GM21515 (cell line): ENCODE measurements around the gene HDAC4.

Experiments used
- ATAC-seq: cut with Tn5 transposase; IDR thresholded peaks from one replicate; pipeline ENCODE4 v1.9.1; 2021; ENCODE audit not compliant: unreplicated experiment

Gene HDAC4

GRCh38 chr2:239271882-239272281, 128.9 kb downstream of the HDAC4 start:
- no peak for ATAC-seq

GRCh38 chr2:239271471-239271870, 129.3 kb downstream of the HDAC4 start:
- ATAC-seq: no peak

- ATAC-seq: no peak
Observed at GRCh38 chr2:239269916-239270315, 130.9 kb downstream of the HDAC4 start.

- no peak for ATAC-seq
Observed at GRCh38 chr2:239269173-239269885, 131.5 kb downstream of the HDAC4 start.

DNA sequence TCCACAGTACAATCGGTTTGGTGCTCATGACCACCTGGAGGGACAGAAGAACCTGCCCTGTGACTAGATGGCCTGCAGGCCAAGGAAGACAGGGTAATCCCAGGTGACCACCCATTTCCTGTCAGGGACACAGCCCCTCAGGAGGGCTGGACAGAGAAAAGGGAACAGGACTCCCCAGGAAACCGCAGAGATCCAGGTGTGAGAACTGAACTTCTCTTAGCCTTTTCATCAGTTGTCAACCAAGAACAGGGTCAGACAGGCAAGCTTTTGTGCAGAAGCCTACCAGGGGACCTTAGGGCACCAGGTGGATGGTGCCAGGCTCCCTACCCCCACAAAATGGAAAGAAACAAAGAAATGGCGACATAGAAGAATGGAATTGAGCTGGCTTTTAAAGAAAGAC, 132.3 kb downstream of the HDAC4 start:
- no peak for ATAC-seq

- ATAC-seq: no peak
Observed at GRCh38 chr2:239268082-239268481, 132.7 kb downstream of the HDAC4 start.

GRCh38 chr2:239267288-239267951, 133.4 kb downstream of the HDAC4 start:
- peak; percentile 87 for ATAC-seq

GRCh38 chr2:239266779-239267287, 134.0 kb downstream of the HDAC4 start:
- ATAC-seq: peak; percentile 4

DNA sequence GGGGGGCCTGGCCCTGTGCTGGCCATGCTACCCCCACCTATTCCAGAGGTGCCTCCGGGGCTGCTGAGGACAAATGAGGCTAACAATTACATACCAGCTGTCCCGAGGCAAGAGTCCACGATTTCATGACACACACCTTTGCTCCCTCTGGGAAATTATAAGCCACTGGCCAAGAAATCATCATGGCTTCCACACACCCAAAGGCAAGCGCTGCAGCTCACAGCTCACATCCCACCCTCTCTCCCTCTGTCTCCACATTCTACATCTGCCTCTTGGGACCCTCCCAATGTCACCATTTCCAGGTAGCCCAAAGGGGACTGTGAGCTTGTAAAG, 134.4 kb downstream of the HDAC4 start:
- no peak for ATAC-seq

DNA sequence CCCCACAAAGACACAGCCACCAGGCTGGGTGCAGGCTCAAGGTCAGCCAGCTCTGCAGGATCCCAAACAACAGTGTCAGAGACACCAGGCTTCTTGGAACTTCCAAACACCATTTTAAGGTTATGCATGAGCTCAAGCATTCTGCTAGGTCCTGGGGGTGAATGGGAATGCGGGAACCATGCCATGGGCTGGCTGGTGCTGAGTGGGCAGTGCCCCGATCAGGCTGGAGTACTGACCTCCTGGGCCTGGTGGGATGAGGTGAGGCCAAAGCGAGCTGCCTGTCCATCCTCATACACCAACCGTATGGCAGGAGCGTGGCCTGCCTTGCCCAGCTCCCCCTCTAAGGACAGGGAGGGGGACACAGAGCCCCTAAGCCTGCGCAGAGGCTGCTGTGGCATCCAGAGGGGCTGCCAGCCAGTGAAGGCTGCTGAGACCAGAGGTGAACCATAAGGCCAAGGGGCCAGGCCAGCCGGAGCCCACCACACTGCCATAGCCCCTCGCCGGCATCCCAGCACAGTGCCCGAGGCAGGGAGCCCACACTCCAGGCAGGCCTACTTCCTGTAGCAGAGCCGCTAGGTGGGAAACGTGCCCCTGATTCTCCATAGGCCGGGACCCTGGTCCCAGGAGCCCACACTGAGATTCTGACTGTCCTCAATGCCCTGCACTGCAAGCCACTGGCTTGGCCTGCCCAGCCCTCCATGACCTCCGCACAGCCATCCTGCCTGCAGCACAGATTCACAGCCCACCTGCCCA, 135.0 kb downstream of the HDAC4 start:
- ATAC-seq: peak; percentile 4

GRCh38 chr2:239264838-239265651, 135.8 kb downstream of the HDAC4 start:
- ATAC-seq: peak; percentile 44

- ATAC-seq: no peak
Observed at GRCh38 chr2:239264492-239264837, 136.4 kb downstream of the HDAC4 start.

DNA sequence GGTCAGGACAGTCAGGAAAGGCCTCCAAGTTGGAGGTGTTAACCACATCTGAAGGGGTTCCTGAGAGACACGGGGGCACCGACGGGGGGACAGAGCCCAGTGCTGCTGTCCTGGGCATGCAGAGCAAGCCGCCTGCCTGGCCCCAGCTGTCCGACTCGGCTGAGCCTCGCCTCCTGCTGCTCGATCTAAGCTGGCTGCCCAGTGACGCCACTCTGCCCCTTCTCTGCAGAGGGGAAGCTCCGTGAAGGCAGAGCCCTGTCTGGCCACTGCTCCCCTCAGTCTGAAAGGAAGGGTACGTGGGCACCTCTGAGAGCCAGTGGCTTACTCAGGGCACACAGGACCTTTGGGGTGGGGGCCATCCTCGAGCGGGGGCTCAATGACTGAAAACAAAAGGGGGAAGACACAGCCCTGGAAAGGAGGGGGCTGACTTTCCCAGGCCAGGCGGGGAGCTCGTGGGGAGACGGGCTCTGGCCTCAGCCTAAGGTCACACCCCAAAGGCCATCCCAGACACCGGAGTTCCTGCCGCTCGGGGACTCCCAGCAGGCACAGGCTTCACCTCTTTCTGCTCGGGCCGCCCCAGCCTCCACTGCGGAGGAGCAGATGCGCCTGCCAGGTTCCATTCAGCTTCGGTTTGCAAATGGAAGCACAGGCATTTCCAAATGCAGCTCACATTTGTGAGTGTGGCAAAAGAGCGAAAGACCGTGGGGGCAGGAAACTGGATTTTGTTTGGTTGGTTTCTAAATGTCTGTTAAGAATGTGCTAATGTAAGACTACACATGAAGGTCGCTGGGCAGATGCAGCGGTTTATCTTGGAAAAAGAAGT, 136.9 kb downstream of the HDAC4 start:
- no peak for ATAC-seq

DNA sequence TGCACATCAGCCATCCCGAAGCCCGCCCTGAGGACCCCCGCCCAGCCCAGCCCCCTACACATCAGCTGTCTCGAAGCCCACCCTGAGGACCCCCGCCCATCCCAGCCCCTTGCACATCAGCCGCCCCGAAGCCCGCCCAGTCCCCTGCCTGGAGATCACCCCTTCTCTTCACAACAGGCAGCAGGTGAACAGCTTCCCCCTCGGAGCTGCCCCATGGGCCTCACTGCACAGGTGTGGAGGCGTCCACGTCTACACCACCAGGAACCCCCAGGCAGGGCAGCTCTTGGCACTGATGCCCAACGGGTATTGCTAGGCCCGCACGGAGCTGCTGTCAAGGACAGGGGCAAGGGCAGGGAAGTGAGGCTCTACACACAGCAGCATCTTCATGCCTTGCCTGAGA, 137.6 kb downstream of the HDAC4 start:
- no peak for ATAC-seq

DNA sequence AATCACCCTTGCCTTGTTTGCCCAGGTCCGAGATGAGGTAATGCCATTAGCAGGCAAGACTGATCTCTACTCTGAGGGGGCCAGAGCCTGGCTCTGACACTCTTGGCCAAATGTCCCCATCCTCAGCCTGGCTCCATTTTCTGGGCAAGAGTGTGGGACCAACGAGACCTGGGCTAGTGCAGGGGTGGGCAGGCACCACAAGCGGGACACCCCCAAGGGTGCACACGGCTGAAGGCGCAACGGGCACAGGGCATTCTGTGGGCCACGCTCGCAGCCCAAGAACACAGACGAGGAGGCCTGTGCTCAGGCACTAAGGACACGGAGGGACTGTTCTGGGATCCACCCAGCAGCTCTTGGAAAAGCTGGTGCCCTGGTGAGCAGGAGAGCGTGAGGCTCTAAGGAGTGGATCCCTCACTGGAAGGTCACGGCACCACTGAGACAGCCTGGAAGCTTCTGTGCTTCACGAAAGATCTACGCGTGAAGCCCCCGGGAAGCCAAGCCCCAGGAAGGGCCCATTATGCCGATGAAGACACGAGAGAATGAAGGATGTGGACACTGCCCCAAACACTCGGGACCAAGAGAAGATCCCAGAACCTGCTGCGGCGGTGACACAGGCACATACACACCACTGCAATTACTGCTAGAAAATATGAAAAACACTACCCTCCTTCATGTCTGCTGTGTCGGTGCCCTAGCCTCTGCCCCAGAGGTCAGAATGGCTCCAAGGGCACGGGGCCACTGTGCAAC, 138.2 kb downstream of the HDAC4 start:
- ATAC-seq: no peak

DNA sequence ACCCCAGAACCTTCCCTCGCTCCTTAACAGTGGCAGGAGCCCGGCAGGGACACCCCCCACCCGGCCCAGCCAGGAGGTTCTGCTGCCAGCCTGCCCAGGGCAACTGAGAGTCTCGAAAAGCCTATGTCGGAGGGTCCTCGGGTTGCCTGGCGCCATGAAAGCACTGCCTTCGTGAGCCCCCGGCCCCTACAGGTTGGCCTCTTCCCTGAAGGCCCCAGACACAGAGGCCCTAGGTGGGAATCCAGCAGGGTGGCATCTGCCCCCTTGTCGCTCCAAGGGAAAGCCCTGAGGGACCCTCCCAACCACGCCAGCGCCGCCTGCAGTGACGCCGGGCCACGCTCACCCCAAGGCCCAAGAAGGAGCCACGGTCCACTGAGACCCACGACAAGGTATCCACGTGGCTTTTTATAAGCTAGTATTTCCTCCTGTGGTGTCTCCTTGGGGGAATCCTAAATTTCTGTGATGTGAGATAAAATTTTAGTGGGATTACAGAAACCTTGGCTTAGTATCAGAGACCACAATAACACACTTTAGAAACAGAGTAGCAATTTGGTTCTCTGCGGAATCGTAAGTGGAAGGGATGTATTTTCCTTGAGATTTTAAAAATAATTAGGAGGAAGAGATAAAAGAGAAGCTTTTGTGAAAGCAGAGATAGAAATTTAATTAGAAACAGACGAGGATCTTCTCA, 138.9 kb downstream of the HDAC4 start:
- no peak for ATAC-seq

DNA sequence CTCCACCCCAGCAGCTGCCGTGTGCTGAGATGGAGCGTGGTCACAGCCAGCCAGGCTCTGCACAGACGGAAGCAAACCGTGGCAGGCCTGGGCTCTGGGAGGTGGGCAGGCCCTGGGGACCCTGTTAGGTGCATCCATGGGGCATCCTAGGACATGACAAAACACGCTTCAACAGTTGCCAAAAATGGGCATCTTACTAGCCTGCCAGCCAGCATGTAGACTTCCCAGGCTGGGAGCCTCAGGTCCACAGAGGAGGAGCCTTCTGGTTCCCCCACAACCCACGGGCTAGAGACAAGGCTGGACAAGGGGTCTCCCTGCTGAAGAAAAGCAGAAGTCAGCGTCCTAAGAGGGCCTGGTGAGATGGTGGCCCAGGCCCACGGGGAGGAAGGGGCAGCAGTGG, 139.5 kb downstream of the HDAC4 start:
- ATAC-seq: no peak

DNA sequence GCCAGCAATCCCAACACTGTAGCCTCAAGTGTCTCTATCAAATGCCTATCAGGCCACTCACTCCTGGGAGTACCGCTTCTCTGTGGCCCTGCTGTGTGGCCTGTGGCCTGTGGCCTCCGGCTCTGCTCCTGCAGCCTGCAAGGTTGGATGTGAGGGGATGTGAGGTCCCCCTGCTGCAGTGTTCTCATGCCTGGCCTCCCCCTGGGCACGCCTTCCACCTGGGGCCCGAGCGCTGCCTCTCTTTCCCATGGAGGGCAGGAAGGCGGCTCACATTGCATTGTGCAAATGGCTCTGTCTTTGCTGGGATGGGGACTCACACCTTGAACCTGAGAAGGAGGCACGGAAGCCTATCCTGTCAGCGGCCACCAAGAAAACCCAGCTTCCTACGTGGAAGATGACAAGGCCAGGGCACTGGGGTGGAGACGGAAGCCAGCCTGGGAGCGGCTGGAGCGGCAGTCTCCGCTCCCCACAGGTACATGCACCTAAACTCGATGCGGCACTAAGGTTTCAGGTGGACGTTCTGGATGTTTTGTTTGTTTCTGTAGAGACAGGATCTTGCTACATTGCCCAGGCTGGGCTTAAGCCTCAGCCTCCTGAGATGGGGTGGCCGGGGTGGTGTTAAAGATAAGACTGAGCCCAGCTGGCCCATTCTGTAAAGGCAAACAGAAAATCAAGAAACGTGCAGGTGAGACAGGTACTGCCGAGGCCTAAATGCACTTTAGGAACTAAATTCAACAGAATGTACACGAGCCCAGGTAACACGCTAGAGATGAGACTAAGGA, 140.1 kb downstream of the HDAC4 start:
- ATAC-seq: no peak
